ENCODE data around the gene TRIM38.
A peak's percentile ranks its signal among the peaks of the same experiment; 100 is the strongest.

TRIM38 gene

DNA sequence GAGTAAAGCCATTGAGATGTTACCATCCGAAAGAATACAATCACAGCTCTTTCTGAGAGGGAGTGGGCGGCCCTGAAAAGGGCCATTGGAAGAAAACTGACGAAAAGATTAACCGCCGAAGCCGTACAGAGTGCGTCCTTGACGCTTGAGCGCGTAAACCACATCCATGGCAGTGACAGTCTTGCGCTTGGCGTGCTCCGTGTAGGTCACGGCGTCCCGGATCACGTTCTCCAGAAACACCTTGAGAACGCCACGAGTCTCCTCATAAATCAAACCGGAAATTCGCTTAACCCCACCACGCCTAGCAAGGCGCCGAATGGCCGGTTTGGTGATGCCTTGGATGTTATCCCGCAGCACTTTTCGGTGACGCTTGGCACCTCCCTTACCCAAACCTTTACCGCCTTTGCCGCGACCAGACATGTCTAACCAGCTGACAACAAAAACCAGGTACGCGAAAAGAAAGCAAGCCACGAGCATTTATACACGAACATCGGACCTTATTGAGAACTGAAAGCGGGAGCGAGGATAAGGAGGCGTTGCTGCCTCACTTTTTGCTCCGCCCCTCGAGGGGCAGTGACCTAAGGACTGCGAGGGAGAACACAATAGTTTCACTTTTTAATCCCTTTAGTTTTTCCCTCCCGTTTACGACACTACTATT is 64.4 kb downstream of the TRIM38 start:
- DNase-seq (ENCODE audit: low spot score) = peak; percentile 94

DNA sequence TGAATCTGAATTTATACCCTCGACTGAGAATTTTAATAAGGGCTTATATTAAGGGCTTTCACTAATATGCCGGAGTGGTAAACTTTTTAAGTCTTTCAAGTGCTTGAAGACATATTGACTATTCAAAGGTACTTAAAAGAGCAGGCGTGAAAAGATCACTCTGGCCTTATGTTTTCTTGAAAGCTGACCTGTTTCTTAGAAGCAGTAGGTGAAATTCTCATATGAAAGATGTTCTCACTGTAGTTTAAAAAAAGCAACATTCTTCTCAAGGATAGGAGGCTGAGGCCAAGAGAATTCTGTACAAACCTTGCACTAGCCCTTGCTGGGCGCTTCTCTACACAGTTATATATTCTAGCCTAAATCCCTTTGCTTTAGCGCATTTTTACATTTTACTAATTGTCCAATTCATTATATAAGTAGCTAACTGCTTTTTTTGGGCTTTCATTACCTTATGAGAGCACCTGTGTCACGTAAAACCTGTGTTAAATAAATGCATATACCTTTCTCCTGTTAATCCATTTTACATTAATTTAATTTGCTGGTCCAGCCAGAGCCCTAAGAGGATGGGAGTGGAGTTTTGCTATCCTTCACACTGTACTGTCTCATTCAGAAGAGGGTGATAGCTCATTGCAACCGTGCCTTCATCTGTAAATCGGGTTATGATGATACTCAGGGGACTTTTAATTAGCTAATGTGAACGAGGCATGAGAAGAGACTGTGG is 65.0 kb downstream of the TRIM38 start:
- no peak for DNase-seq (ENCODE audit: low spot score)

DNA sequence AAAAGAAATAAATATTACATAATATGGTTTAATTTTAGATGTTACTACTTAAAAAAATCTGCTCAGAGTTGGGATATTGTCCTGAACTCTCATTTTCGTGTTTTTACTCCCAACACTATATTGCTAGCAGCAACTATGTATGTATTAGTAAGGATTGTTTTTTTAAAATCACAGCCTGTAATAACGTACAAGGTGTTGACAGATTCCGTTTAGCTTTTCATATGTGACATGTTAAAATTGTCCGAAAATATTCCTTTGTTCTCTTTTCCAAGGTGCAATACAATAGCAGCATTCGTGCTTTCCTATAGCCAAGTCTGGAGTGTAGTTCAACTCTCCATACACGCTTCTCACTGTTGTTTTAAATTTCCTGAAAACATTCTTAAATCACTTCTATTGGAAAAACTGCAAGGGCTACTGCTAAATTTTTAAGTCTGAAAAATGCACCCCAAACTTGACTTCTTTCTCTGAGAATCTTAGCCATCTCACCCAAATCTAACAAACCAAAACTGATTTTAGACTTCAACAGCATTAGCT is 65.7 kb downstream of the TRIM38 start:
- no peak for DNase-seq (ENCODE audit: low spot score)

DNA sequence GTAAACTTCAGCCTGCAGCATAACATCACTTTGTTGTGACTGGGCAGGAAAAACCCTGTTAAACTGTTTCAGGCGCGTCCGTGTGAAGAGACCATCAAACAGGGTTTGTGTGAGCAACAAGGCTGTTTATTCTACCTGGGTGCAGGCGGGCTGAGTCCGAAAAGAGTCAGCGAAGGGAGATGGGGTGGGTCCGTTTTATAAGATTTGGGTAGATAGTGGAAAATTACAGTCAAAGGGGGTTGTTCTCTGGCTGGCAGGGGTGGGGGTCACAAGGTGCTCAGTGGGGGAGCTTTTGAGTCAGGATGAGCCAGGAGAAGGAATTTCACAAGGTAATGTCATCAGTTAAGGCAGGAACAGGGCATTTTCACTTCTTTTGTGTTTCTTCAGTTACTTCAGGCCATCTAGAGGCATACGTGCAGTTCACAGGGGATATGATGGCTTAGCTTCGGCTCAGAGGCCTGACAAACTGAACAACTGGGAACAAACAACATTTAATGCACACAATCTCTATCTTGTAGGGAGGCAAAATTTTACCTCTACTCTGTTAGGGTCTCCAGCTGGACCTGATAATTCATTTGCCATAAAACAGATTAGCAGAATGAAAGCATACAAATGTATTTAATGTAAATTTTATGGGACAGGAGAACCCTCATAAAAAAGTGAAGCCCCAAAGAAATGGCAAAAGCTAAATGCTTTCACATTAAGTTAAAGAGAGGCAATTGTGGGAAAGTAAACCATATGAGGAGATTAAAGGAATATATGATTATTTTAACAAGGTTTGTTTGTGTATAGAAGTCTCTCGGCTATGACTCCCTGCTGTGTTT is 66.4 kb downstream of the TRIM38 start:
- no peak for DNase-seq (ENCODE audit: low spot score)

DNA sequence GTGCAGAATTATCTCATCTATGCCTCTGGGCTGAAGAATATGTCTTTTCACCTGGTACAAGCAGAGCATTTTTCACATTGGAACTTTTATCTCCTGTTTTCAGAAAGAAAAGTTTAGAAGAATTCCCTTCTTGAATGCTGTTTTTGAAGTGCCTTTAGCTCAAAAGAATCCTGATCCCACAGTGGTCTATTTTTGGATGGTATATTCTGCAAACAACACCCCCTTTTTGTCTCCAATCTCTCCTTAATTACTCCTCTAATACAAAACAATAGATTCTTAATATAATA is 66.9 kb downstream of the TRIM38 start:
- no peak for DNase-seq (ENCODE audit: low spot score)

DNA sequence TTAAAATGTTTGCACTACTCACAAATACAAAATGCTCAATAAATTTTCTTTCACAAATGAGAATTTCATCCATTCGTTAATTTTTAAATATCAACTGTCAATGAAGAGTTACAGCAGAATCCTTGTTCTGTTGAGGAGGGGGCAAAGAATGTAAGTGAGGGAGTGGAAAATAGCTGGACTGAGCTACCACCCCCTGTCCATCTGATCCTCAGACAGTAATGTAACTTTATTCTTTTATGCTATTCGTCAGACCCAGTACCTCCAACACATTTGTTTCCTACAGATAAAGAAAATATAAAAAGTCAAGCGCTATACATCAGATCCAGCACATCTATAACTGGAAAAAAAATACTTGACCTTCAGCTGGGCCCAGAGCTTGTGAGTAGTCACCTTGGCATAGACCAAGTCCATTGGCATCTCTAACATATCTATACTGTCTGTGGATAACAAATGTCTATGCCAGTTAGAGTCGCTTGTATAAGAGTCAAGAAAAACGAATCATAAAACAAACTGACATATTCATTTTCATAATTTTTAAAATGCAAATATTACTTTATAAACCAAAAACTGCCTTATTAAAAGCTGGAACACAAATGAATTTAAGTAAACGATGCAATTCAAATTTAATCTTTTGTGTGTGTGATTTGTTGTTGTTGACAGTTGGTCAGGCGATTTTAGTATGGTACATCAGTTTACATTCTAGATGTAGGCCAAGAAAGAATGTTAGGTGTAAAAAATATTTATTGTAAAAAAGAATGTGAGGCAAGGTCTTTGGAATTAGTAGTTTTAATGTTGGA is 67.5 kb downstream of the TRIM38 start:
- DNase-seq (ENCODE audit: low spot score) = peak; percentile 38

DNA sequence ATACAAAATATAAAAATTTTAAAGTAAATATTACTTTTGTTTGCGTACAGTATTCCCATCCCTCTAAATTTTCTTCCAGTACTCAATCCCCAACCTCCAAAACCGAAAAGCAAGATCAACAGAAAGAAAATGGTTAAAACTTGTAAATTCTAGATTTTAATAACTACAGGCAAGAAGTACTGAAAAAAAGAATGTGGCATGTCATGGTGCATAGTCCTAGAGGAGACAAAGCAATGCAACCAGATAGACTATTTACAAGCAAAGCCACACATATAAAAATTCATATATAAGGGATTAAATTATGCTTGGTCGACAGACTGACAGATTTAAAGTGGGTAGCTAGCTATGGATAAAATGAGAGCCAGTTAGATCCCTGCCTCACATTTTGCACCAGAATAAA is 68.1 kb downstream of the TRIM38 start:
- DNase-seq (ENCODE audit: low spot score) = no peak

DNA sequence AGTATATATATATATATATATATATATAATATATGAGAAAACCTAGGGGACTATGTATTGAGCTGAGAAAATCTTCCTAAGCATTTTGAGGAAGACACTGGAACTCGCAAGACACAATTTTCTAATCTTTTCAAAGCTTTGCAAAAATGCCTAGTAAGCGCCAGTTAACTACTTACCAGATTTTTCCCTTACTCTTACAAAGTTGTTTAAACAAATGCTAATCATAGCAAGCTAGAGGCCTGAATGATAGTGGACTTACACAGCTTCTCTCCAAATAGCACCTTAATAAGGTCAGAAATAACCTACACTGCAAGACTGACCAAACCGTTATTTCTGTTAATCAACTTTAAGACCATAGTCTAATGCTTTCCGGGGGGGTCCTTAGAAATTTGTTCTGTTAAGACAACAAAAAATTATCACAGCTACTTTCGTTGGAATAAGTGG is 68.6 kb downstream of the TRIM38 start:
- DNase-seq (ENCODE audit: low spot score) = no peak

DNA sequence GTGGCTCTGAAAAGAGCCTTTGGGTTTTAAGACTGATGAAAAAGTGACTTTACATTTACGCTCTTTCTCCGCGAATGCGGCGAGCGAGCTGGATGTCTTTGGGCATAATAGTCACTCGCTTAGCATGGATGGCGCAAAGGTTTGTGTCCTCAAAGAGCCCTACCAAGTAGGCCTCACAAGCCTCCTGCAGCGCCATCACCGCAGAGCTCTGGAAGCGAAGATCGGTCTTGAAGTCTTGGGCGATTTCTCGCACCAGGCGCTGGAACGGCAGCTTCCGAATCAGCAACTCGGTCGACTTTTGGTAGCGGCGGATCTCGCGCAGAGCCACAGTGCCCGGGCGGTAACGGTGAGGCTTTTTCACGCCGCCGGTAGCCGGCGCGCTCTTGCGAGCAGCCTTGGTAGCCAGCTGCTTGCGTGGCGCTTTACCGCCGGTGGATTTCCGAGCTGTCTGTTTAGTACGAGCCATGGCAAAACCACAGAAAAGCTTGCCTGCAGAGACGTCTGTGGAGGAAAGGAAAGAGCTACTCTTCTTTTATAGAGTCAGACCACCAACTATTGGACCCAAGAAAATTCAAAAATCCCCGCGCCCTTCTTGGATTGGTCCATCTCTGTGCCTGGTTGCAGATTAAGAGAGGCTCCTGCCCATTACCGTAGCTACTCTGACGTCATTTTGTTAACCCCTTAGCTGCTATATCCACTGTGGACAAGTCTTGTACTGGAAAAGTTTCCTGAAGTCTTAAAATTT is 69.2 kb downstream of the TRIM38 start:
- DNase-seq (ENCODE audit: low spot score) = peak; percentile 93

DNA sequence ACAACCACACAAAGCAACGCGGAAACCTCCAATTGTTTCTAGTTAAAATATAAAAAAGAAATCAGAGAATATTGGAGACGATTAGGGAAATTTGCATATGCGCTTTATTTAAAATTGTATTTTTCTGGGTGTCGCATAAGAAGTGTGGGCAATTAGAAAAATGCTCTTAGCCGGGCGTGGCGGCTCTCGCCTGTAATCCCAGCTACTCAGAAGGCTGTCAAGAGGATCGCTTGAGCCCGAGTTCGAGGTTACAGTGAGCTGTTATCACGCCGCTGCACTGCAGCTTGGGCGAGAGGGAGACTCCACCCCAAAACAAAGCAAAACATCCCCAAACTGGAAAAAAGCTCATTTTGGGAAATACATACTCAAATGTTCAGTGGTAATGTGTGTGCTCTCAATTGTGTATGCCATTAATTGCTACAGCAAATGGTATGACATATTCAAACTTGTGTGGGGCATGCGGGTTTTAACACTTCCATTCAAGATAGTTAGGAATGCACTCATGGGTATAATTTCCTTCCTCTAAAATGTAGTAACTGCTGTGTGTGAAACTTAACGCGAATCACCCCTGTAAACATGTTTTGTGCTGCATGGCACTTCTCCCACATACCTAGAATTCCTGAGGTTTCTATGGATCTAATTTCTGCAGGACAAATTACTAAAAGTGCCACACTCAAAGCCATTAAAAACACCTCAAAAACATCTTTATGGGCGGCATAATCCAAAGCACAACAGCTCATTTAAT is 69.9 kb downstream of the TRIM38 start:
- DNase-seq (ENCODE audit: low spot score) = peak; percentile 80

DNA sequence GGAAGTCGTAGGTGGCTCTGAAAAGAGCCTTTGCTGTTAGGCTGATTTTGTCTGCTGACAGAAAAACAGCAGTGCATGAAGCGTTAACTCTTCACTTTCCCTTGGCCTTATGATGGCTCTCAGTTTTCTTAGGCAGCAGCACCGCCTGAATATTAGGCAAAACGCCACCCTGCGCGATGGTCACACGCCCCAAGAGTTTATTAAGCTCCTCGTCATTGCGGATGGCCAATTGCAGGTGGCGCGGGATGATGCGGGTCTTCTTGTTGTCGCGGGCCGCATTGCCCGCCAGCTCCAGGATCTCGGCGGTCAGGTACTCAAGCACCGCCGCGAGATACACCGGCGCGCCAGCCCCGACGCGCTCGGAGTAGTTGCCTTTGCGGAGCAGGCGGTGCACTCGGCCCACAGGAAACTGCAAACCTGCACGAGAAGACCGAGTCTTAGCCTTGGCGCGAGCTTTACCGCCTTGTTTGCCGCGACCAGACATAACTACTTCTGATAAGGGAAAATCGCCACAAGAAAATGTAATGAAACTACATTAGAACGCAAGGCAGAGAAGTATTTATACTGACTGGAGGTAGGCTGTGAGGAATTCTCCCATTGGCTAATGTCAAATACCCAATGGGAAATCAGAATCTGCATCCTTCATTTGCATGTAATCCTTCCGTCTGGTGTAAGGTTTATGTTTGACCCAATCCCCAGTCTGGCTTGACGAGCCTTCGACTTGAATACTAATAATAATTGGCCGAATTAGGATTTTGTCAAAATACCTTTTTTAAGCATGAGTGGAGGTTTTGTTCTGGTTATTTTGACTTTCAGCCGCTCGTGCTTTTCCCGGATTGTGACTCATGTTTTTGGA is 70.7 kb downstream of the TRIM38 start:
- peak; percentile 95 for DNase-seq (ENCODE audit: low spot score)

DNA sequence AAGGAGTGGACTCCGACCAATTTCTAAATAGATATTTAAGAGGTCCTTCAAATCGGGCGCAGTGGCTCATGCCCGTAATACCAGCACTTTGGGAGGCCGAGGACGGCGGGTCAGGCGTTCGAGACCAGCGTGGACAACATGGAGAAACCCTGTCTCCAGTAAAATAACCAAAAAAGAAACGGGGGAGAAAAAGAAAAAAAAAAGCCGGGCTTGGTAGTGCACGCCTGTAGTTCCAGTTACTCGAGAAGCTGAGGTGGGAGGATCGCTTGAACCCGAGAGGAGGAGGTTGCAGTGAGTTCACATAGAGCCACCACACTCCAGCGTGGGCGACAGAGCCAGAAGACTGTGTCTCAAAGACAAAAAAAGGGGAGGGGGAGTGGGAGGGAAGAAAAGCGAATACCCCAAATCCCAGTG is 71.3 kb downstream of the TRIM38 start:
- DNase-seq (ENCODE audit: low spot score) = no peak

DNA sequence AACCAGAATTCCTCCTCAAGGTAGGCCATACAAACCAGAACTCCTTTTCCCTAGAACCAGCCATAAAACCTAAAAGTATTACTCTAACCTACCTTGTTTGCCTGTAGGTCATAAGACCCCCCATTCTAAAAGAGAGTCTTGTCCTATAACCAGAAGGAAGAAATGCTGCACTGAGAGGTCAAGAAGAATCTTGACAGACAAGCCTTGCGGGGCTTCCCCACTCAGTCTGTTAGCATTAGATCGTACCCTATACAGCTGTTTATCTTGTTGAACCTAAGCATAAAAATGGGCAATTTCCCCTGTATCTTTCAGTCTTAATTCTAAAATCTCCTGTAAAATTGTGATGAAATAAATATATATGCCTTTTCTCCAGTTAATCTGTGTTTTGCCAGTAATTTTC is 72.3 kb downstream of the TRIM38 start:
- no peak for DNase-seq (ENCODE audit: low spot score)
